ENCODE results near the gene DGKZ.

Gene DGKZ

GRCh38 chr11:46335271-46335670, 12.0 kb upstream of the DGKZ start:
- TF ChIP-seq CTCF (conservative IDR thresholded peaks at IDR 0.05), result no peak
- no peak for TF ChIP-seq ZFX (IDR thresholded peaks at IDR 0.05)

DNA sequence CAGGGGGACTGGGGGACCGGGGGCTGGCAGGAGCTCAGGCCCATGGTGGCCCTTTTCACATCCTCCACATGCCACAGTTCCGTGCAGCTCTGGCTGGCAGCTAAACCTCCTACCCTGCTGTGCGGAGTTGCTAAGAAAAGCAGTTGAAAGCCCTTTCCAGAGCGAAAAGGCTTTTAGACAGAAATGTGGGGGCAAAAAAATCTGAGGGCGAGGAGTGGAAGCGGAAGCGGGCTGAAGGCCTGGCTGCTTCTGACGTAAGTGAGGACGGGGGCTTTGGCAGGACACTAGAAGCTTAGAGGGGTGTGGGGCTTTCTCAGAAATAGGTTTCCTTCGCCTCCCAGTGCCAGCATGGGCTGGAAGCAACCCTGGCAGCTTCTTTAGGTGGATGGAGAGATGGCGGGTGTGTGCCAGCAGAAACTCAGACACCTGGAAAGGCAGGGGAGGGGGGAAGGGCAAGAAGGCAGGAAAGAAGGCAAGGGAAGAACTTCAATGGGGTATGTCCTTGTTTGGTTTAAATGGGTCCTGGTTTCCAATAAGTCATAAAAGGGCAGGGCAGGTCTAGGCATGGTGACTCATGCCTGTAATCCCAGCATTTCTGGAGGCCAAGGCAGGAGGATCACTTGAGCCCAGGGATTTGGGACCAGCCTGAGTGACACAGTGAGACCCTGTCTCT, 11.2 kb upstream of the DGKZ start:
- TF ChIP-seq ZFX (IDR thresholded peaks at IDR 0.05), result no peak
- no peak for TF ChIP-seq CTCF (conservative IDR thresholded peaks at IDR 0.05)
- no peak overlapping the region for H3K27ac ChIP-seq

More at GRCh38 chr11:46335271-46335670, 12.0 kb upstream of the DGKZ start:
- no peak overlapping the region for H3K27ac ChIP-seq

DNA sequence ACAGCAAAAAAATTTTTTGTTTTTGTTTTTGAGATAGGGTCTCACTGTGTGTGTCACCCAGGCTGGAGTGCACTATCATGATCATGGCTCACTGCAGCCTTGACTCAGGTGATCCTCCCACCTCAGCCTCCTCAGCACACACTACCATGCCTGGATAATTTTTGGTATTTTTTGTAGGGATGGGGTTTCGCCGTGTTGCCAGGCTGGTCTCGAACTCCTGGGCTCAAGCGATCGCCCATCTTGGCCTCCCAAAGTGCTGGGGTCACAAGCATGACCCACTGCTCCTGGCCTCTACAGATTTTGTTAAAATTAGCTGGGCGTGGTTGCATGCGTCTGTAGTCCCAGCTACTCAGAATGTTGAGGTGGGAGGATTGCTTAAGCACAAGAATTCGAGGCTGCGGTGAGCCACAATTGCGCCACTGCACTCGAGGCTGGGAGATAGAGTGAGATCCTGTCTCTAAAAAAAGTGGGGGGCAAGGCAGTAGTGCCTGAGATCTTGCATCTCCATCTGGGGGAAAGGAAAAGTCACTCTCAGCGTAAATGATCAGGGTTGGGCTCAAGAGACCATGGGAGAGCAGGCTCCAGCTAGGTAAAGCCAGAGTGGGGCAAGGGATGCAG, 10.6 kb upstream of the DGKZ start:
- TF ChIP-seq ZFX (IDR thresholded peaks at IDR 0.05), result no peak
- no peak for TF ChIP-seq CTCF (conservative IDR thresholded peaks at IDR 0.05)
- no peak overlapping the region for H3K27ac ChIP-seq

GRCh38 chr11:46337626-46338345, 9.5 kb upstream of the DGKZ start:
- TF ChIP-seq CTCF (conservative IDR thresholded peaks at IDR 0.05) (no peak), ZFX (IDR thresholded peaks at IDR 0.05) (no peak)
- peak overlapping the region; percentile 75; the same call in 1 of the 2 replicates for H3K27ac ChIP-seq

- H3K27ac ChIP-seq, result peak overlapping the region; percentile 75
- TF ChIP-seq CTCF (conservative IDR thresholded peaks at IDR 0.05) (no peak), ZFX (IDR thresholded peaks at IDR 0.05) (no peak)
These were observed 8.7 kb upstream of the DGKZ start for GRCh38 chr11:46338636-46338987.

GRCh38 chr11:46338988-46339666, 8.1 kb upstream of the DGKZ start:
- TF ChIP-seq CTCF (conservative IDR thresholded peaks at IDR 0.05) (no peak), ZFX (IDR thresholded peaks at IDR 0.05) (no peak)
- peak overlapping the region; percentile 75 for H3K27ac ChIP-seq
